Measurements from ENCODE around the gene GNAI3. TPM values are rescaled to one million over a fixed set of nuclear protein-coding genes. Genes with fewer than 3 reads are reported as not detected.

GNAI3 gene
- total and polyA plus RNA-seq, 2 of the 13 experiments (the other 11 are each of a cell fraction or from before 2014, with no cell fraction given): 4.3 to 9.0 TPM

GRCh38 chr1:109543988-109544735 lies 4.3 kb upstream of the GNAI3 start (continued):
- TF ChIP-seq ZNF609 (CRISPR knock-in tag; IDR thresholded peaks at IDR 0.05; ENCODE audit: borderline replicate concordance) (0 out of 2 replicates have a peak, but pooled peaks have one; percentile 41), NFIC (IDR thresholded peaks at IDR 0.05; ENCODE audit: low read length) (no peak), TARDBP (CRISPR knock-in tag; IDR thresholded peaks at IDR 0.05) (no peak), ATF6 (CRISPR knock-in tag; conservative IDR thresholded peaks at IDR 0.05) (no peak), ZNF780A (CRISPR knock-in tag; IDR thresholded peaks at IDR 0.05) (no peak), RFX3 (CRISPR knock-in tag; IDR thresholded peaks at IDR 0.05) (no peak), ELF4 (CRISPR knock-in tag; IDR thresholded peaks at IDR 0.05; ENCODE audit: borderline replicate concordance) (no peak), STAG1 (CRISPR knock-in tag; IDR thresholded peaks at IDR 0.05) (no peak), ZSCAN5A (CRISPR knock-in tag; IDR thresholded peaks at IDR 0.05; ENCODE audit: borderline replicate concordance) (no peak), SKI (IDR thresholded peaks at IDR 0.05; ENCODE audit: partially characterized antibody) (peak; percentile 87), ZNF552 (CRISPR knock-in tag; IDR thresholded peaks at IDR 0.05; ENCODE audit: borderline replicate concordance) (no peak), ZGPAT (CRISPR knock-in tag; IDR thresholded peaks at IDR 0.05) (no peak), ZNF160 (CRISPR knock-in tag; IDR thresholded peaks at IDR 0.05) (no peak), MEIS2 (CRISPR knock-in tag; IDR thresholded peaks at IDR 0.05) (no peak), DMTF1 (CRISPR knock-in tag; IDR thresholded peaks at IDR 0.05) (no peak), NR2F1 (CRISPR knock-in tag; IDR thresholded peaks at IDR 0.05) (peak in 1 of 2 experiments; percentile 38; a peak in 1 of 4 replicates)
